SH-SY5Y (cell line): ENCODE results near the gene EYA4.

Experiments used
- GATA2 ChIP-seq: IDR thresholded peaks from 2 replicates; pipeline ENCODE4 v1.6.1; 2011; ENCODE audit warnings: mild to moderate bottlenecking, low read depth, low read length
- GATA3 ChIP-seq: IDR thresholded peaks from 2 replicates; pipeline ENCODE4 v1.6.1; 2011; ENCODE audit warnings: low read depth, mild to moderate bottlenecking, low read length, moderate library complexity

GRCh38 chr6:133504158-133504557, 263.0 kb downstream of the EYA4 start:
- TF ChIP-seq GATA2 = no peak
- no peak for TF ChIP-seq GATA3
